ENCODE results near the gene ZBED6.
"Not testable (repeated sequence)": the region's sequence is repeated elsewhere in the genome, so short reads cannot be mapped to it uniquely, and the experiment has no call there.

ZBED6 gene

GRCh38 chr1:203805689-203806088, 10.3 kb downstream of the ZBED6 start:
- Histone ChIP-seq H3K4me1 (ENCODE audit: control insufficient read depth, insufficient read depth, low read length) (no peaks in the 10 kb centered on the region), H3K9ac (ENCODE audit: low read depth, low read length) (no peak overlapping the region), H3K27me3 (ENCODE audit: control insufficient read depth, insufficient read depth, low read length) (no peaks in the 10 kb centered on the region), H3K4me3 (ENCODE audit: low read depth, low read length) (no peak overlapping the region), H3K36me3 (ENCODE audit: control insufficient read depth, insufficient read depth, low read length) (peaks cover 55% of the 10 kb centered on the region), H3K9me3 (ENCODE audit: control insufficient read depth, insufficient read depth, low read length) (no peaks in the 10 kb centered on the region), H3K27ac (ENCODE audit: low read depth, low read length) (no peak overlapping the region)

DNA sequence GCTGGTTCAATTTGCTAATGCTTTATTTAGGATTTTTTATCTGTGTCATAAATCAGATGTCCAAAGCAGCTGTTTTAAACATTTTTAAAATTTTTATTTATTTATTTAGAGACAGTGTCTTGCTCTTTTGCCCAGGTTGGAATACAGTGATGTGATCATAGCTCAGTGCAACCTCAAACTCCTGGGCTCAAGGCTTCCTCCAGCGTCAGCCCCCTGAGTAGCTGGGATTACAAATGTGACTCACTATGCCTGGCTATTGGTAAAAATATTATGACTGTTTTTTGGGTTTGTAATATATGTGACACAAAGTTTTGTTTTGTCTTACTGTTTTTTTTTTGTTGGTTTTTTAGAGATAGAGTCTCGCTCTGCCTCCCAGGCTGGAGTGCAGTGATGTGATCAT, 11.8 kb downstream of the ZBED6 start:
- H3K27ac ChIP-seq (ENCODE audit: low read depth, low read length), result no peak overlapping the region
- no peak overlapping the region for H3K4me3 ChIP-seq (ENCODE audit: low read depth, low read length)
- H3K9ac ChIP-seq (ENCODE audit: low read depth, low read length), result no peak overlapping the region
- no peaks in the 10 kb centered on the region for H3K4me1 ChIP-seq (ENCODE audit: control insufficient read depth, insufficient read depth, low read length)
- peaks cover 49% of the 10 kb centered on the region for H3K36me3 ChIP-seq (ENCODE audit: control insufficient read depth, insufficient read depth, low read length)
- H3K27me3 ChIP-seq (ENCODE audit: control insufficient read depth, insufficient read depth, low read length), result no peaks in the 10 kb centered on the region
- no peaks in the 10 kb centered on the region for H3K9me3 ChIP-seq (ENCODE audit: control insufficient read depth, insufficient read depth, low read length)

GRCh38 chr1:203813581-203814341, 18.3 kb downstream of the ZBED6 start:
- no peak overlapping the region for H3K4me3 ChIP-seq (ENCODE audit: low read depth, low read length)
- no peak overlapping the region for H3K27ac ChIP-seq (ENCODE audit: low read depth, low read length)
- H3K4me1 ChIP-seq (ENCODE audit: control insufficient read depth, insufficient read depth, low read length), result no peaks in the 10 kb centered on the region
- peaks cover 64% of the 10 kb centered on the region for H3K36me3 ChIP-seq (ENCODE audit: control insufficient read depth, insufficient read depth, low read length)
- no peak overlapping the region for H3K9ac ChIP-seq (ENCODE audit: low read depth, low read length)
- no peaks in the 10 kb centered on the region for H3K27me3 ChIP-seq (ENCODE audit: control insufficient read depth, insufficient read depth, low read length)
- H3K9me3 ChIP-seq (ENCODE audit: control insufficient read depth, insufficient read depth, low read length), result no peaks in the 10 kb centered on the region

DNA sequence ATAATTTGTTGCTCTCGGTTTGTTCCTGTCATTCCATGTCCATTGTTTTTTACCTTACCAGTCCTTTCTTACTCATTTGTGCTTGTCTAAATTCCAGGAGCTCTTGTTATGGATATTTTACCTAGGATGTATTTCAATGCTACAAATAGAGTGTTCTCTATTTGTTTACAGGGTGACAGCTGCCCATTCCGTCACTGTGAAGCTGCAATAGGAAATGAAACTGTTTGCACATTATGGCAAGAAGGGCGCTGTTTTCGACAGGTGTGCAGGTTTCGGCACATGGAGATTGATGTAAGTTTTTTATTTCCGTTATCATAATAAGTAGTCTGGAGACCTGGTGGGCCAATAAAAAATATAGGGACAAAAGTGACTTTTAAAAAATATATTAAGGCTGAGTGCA, 23.0 kb downstream of the ZBED6 start:
- no peak overlapping the region for H3K4me3 ChIP-seq (ENCODE audit: low read depth, low read length)
- H3K4me1 ChIP-seq (ENCODE audit: control insufficient read depth, insufficient read depth, low read length), result no peaks in the 10 kb centered on the region
- no peak overlapping the region for H3K27ac ChIP-seq (ENCODE audit: low read depth, low read length)
- H3K36me3 ChIP-seq (ENCODE audit: control insufficient read depth, insufficient read depth, low read length), result peaks cover 88% of the 10 kb centered on the region
- no peak overlapping the region for H3K9ac ChIP-seq (ENCODE audit: low read depth, low read length)
- no peaks in the 10 kb centered on the region for H3K9me3 ChIP-seq (ENCODE audit: control insufficient read depth, insufficient read depth, low read length)
- no peaks in the 10 kb centered on the region for H3K27me3 ChIP-seq (ENCODE audit: control insufficient read depth, insufficient read depth, low read length)

- Histone ChIP-seq H3K27me3 (ENCODE audit: control insufficient read depth, insufficient read depth, low read length) (no peaks in the 10 kb centered on the region), H3K36me3 (ENCODE audit: control insufficient read depth, insufficient read depth, low read length) (peaks cover 85% of the 10 kb centered on the region), H3K9ac (ENCODE audit: low read depth, low read length) (no peak overlapping the region), H3K4me1 (ENCODE audit: control insufficient read depth, insufficient read depth, low read length) (no peaks in the 10 kb centered on the region), H3K9me3 (ENCODE audit: control insufficient read depth, insufficient read depth, low read length) (no peaks in the 10 kb centered on the region), H3K27ac (ENCODE audit: low read depth, low read length) (no peak overlapping the region), H3K4me3 (ENCODE audit: low read depth, low read length) (no peak overlapping the region)
Observed at GRCh38 chr1:203823306-203823705, 27.9 kb downstream of the ZBED6 start.

- Histone ChIP-seq H3K27ac (ENCODE audit: low read depth, low read length) (no peak overlapping the region), H3K27me3 (ENCODE audit: control insufficient read depth, insufficient read depth, low read length) (no peaks in the 10 kb centered on the region), H3K9me3 (ENCODE audit: control insufficient read depth, insufficient read depth, low read length) (no peaks in the 10 kb centered on the region), H3K9ac (ENCODE audit: low read depth, low read length) (no peak overlapping the region), H3K4me1 (ENCODE audit: control insufficient read depth, insufficient read depth, low read length) (no peaks in the 10 kb centered on the region), H3K4me3 (ENCODE audit: low read depth, low read length) (no peak overlapping the region), H3K36me3 (ENCODE audit: control insufficient read depth, insufficient read depth, low read length) (peaks cover 86% of the 10 kb centered on the region)
Observed at GRCh38 chr1:203826175-203826574, 30.8 kb downstream of the ZBED6 start.

- Histone ChIP-seq H3K9me3 (ENCODE audit: control insufficient read depth, insufficient read depth, low read length) (no peaks in the 10 kb centered on the region), H3K4me1 (ENCODE audit: control insufficient read depth, insufficient read depth, low read length) (no peaks in the 10 kb centered on the region), H3K36me3 (ENCODE audit: control insufficient read depth, insufficient read depth, low read length) (peaks cover 85% of the 10 kb centered on the region), H3K9ac (ENCODE audit: low read depth, low read length) (no peak overlapping the region), H3K4me3 (ENCODE audit: low read depth, low read length) (no peak overlapping the region), H3K27me3 (ENCODE audit: control insufficient read depth, insufficient read depth, low read length) (no peaks in the 10 kb centered on the region), H3K27ac (ENCODE audit: low read depth, low read length) (no peak overlapping the region)
Observed at GRCh38 chr1:203828002-203828401, 32.6 kb downstream of the ZBED6 start.

DNA sequence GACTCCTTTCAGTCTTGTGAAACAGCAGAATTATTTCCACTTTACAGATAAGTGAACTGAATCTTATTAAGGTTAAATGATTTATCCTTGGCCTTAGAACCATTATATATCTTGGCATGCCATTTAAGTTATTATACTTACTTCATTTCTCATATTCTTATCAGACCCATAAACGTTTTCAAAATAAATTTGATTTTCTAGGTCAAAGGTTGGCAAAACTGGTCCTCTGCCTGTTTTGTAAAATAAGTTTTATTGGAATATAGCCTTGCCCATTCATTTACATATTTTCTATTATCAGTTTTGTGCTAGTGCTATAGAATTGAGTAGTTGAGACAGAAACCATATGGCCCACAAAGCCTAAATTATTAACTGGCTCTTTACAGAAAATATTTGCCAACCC, 33.1 kb downstream of the ZBED6 start:
- H3K36me3 ChIP-seq (ENCODE audit: control insufficient read depth, insufficient read depth, low read length), result peaks cover 83% of the 10 kb centered on the region
- H3K27me3 ChIP-seq (ENCODE audit: control insufficient read depth, insufficient read depth, low read length), result no peaks in the 10 kb centered on the region
- H3K9me3 ChIP-seq (ENCODE audit: control insufficient read depth, insufficient read depth, low read length), result no peaks in the 10 kb centered on the region
- no peaks in the 10 kb centered on the region for H3K4me1 ChIP-seq (ENCODE audit: control insufficient read depth, insufficient read depth, low read length)
- no peak overlapping the region for H3K9ac ChIP-seq (ENCODE audit: low read depth, low read length)
- no peak overlapping the region for H3K27ac ChIP-seq (ENCODE audit: low read depth, low read length)
- no peak overlapping the region for H3K4me3 ChIP-seq (ENCODE audit: low read depth, low read length)

DNA sequence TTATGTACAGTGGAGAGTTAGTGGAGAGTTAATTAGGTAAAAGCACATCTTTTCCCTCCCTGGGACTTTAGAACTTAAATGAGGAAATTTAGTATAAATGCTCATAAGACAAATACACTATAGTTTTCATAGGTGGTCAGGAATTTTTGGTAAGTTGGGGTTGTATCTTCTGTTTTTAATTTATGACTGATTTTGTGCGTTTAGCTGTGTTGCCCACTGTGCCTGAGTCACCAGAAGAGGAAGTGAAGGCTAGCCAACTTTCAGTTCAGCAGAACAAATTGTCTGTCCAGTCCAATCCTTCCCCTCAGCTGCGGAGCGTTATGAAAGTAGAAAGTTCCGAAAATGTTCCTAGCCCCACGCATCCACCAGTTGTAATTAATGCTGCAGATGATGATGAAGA, 33.8 kb downstream of the ZBED6 start:
- H3K4me1 ChIP-seq (ENCODE audit: control insufficient read depth, insufficient read depth, low read length); H3K4me3 ChIP-seq (ENCODE audit: low read depth, low read length); H3K27me3 ChIP-seq (ENCODE audit: control insufficient read depth, insufficient read depth, low read length); H3K9me3 ChIP-seq (ENCODE audit: control insufficient read depth, insufficient read depth, low read length); H3K9ac ChIP-seq (ENCODE audit: low read depth, low read length); H3K27ac ChIP-seq (ENCODE audit: low read depth, low read length): not testable (repeated sequence)
- H3K36me3 ChIP-seq (ENCODE audit: control insufficient read depth, insufficient read depth, low read length), result peaks cover 85% of the 10 kb centered on the region

GRCh38 chr1:203835476-203835875, 40.1 kb downstream of the ZBED6 start:
- no peak overlapping the region for H3K27ac ChIP-seq (ENCODE audit: low read depth, low read length)
- H3K9me3 ChIP-seq (ENCODE audit: control insufficient read depth, insufficient read depth, low read length), result no peaks in the 10 kb centered on the region
- H3K9ac ChIP-seq (ENCODE audit: low read depth, low read length), result no peak overlapping the region
- H3K27me3 ChIP-seq (ENCODE audit: control insufficient read depth, insufficient read depth, low read length), result no peaks in the 10 kb centered on the region
- no peak overlapping the region for H3K4me3 ChIP-seq (ENCODE audit: low read depth, low read length)
- H3K36me3 ChIP-seq (ENCODE audit: control insufficient read depth, insufficient read depth, low read length), result peaks cover 94% of the 10 kb centered on the region
- H3K4me1 ChIP-seq (ENCODE audit: control insufficient read depth, insufficient read depth, low read length), result no peaks in the 10 kb centered on the region

DNA sequence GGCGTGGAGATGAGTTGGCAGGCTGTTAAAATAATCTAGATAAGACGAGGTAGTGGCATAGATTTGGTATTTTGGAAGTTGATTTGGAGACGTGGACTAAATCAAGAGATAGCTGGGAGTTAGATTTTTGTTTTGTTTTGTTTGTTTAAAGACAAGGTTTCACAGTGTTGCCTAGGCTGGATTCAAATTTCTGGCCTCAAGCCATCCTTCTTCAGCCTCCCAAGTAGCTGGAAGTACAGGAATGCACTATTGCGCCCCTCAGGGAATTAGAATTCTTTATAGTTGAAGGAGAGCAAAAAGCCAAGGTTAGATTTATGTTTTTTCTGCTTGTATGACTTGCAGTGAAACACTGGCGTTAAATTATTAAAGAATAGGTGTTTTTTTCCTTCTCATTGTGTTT, 43.7 kb downstream of the ZBED6 start:
- H3K9me3 ChIP-seq (ENCODE audit: control insufficient read depth, insufficient read depth, low read length), result peaks cover 4% of the 10 kb centered on the region; the same call in 1 of the 2 replicates

More for the DNA sequence above, 43.7 kb downstream of the ZBED6 start:
- Histone ChIP-seq H3K27ac (ENCODE audit: low read depth, low read length) (no peak overlapping the region), H3K4me1 (ENCODE audit: control insufficient read depth, insufficient read depth, low read length) (0 out of 2 replicates have a peak, but pooled peaks cover 6% of the 10 kb centered on the region), H3K27me3 (ENCODE audit: control insufficient read depth, insufficient read depth, low read length) (no peaks in the 10 kb centered on the region), H3K36me3 (ENCODE audit: control insufficient read depth, insufficient read depth, low read length) (peaks cover 81% of the 10 kb centered on the region), H3K4me3 (ENCODE audit: low read depth, low read length) (no peak overlapping the region), H3K9ac (ENCODE audit: low read depth, low read length) (no peak overlapping the region)

All from HUES48 (cell line).